ENCODE measurements around the gene SMYD3.
"Not testable (repeated sequence)": the region's sequence is repeated elsewhere in the genome, so short reads cannot be mapped to it uniquely, and the experiment has no call there.

The SMYD3 gene

GRCh38 chr1:245797592-245798348, 709.3 kb downstream of the SMYD3 start:
- ATAC-seq (ENCODE audit: low read depth): no peak
- no peaks in the 10 kb centered on the region for H3K27me3 Mint-ChIP-seq
- no peak overlapping the region for H3K27ac Mint-ChIP-seq
- no peak overlapping the region for H3K4me3 Mint-ChIP-seq
- DNase-seq (ENCODE audit: low spot score in 2 of 2): no peak
- H3K9me3 Mint-ChIP-seq: no peaks in the 10 kb centered on the region
- peaks cover 11% of the 10 kb centered on the region for H3K36me3 Mint-ChIP-seq
- peaks cover 6% of the 10 kb centered on the region for H3K4me1 Mint-ChIP-seq

GRCh38 chr1:245791410-245792312, 715.4 kb downstream of the SMYD3 start:
- Mint-ChIP-seq H3K4me3 (no peak overlapping the region), H3K27ac (no peak overlapping the region), H3K36me3 (peaks cover 4% of the 10 kb centered on the region), H3K4me1 (no peaks in the 10 kb centered on the region), H3K27me3 (no peaks in the 10 kb centered on the region), H3K9me3 (no peaks in the 10 kb centered on the region)
- no peak for DNase-seq (ENCODE audit: low spot score in 2 of 2)
- no peak for ATAC-seq (ENCODE audit: low read depth)

- H3K27me3 Mint-ChIP-seq: no peaks in the 10 kb centered on the region
- H3K27ac Mint-ChIP-seq: peak overlapping the region; percentile 28
- H3K36me3 Mint-ChIP-seq: peaks cover 3% of the 10 kb centered on the region
- H3K9me3 Mint-ChIP-seq: peaks cover under 1% of the 10 kb centered on the region
- DNase-seq (ENCODE audit: low spot score in 2 of 2) (no peak), ATAC-seq (ENCODE audit: low read depth) (no peak)
- no peak overlapping the region for H3K4me3 Mint-ChIP-seq
- H3K4me1 Mint-ChIP-seq: no peaks in the 10 kb centered on the region
These were observed 716.6 kb downstream of the SMYD3 start for GRCh38 chr1:245790441-245790840.

GRCh38 chr1:245788886-245789285, 718.2 kb downstream of the SMYD3 start:
- H3K27me3 Mint-ChIP-seq: no peaks in the 10 kb centered on the region
- DNase-seq (ENCODE audit: low spot score in 2 of 2) (no peak), ATAC-seq (ENCODE audit: low read depth) (no peak)
- no peak overlapping the region for H3K4me3 Mint-ChIP-seq
- H3K27ac Mint-ChIP-seq: no peak overlapping the region
- peaks cover 5% of the 10 kb centered on the region for H3K36me3 Mint-ChIP-seq
- H3K9me3 Mint-ChIP-seq: peaks cover 1% of the 10 kb centered on the region
- no peaks in the 10 kb centered on the region for H3K4me1 Mint-ChIP-seq

- ATAC-seq (ENCODE audit: low read depth) (no peak), DNase-seq (ENCODE audit: low spot score in 2 of 2) (no peak)
- Mint-ChIP-seq H3K4me1 (no peaks in the 10 kb centered on the region), H3K4me3 (no peak overlapping the region), H3K36me3 (peaks cover 2% of the 10 kb centered on the region), H3K9me3 (peaks cover 1% of the 10 kb centered on the region), H3K27me3 (no peaks in the 10 kb centered on the region), H3K27ac (no peak overlapping the region)
These were observed 718.8 kb downstream of the SMYD3 start for GRCh38 chr1:245788269-245788668.

- Mint-ChIP-seq H3K27me3 (no peaks in the 10 kb centered on the region), H3K36me3 (peaks cover 2% of the 10 kb centered on the region), H3K4me1 (no peaks in the 10 kb centered on the region), H3K4me3 (no peak overlapping the region), H3K27ac (no peak overlapping the region), H3K9me3 (peaks cover 1% of the 10 kb centered on the region)
- no peak for DNase-seq (ENCODE audit: low spot score in 2 of 2)
- no peak for ATAC-seq (ENCODE audit: low read depth)
These were observed 720.1 kb downstream of the SMYD3 start for GRCh38 chr1:245786948-245787347.

GRCh38 chr1:245779797-245780755, 727.0 kb downstream of the SMYD3 start:
- H3K27ac Mint-ChIP-seq: no peak overlapping the region
- ATAC-seq (ENCODE audit: low read depth): no peak
- H3K4me1 Mint-ChIP-seq: no peaks in the 10 kb centered on the region
- H3K9me3 Mint-ChIP-seq: no peaks in the 10 kb centered on the region
- H3K36me3 Mint-ChIP-seq: peaks cover 4% of the 10 kb centered on the region
- DNase-seq (ENCODE audit: low spot score in 2 of 2): no peak
- no peaks in the 10 kb centered on the region for H3K27me3 Mint-ChIP-seq
- H3K4me3 Mint-ChIP-seq: no peak overlapping the region

GRCh38 chr1:245777752-245778151, 729.3 kb downstream of the SMYD3 start:
- ATAC-seq (ENCODE audit: low read depth) (no peak), DNase-seq (ENCODE audit: low spot score in 2 of 2) (no peak)
- H3K9me3 Mint-ChIP-seq: no peaks in the 10 kb centered on the region
- no peak overlapping the region for H3K4me3 Mint-ChIP-seq
- H3K27ac Mint-ChIP-seq: no peak overlapping the region
- no peaks in the 10 kb centered on the region for H3K4me1 Mint-ChIP-seq
- no peaks in the 10 kb centered on the region for H3K27me3 Mint-ChIP-seq
- H3K36me3 Mint-ChIP-seq: peaks cover 4% of the 10 kb centered on the region

- Mint-ChIP-seq H3K9me3 (no peaks in the 10 kb centered on the region), H3K4me1 (no peaks in the 10 kb centered on the region), H3K4me3 (no peak overlapping the region), H3K27ac (no peak overlapping the region), H3K36me3 (peaks cover 4% of the 10 kb centered on the region), H3K27me3 (no peaks in the 10 kb centered on the region)
- DNase-seq (ENCODE audit: low spot score in 2 of 2) (no peak), ATAC-seq (ENCODE audit: low read depth) (no peak)
These were observed 730.3 kb downstream of the SMYD3 start for GRCh38 chr1:245776694-245777332.

- Mint-ChIP-seq H3K4me1 (no peaks in the 10 kb centered on the region), H3K36me3 (peaks cover 4% of the 10 kb centered on the region), H3K27ac (no peak overlapping the region), H3K27me3 (no peaks in the 10 kb centered on the region), H3K4me3 (no peak overlapping the region), H3K9me3 (no peaks in the 10 kb centered on the region)
- no peak for ATAC-seq (ENCODE audit: low read depth)
- DNase-seq (ENCODE audit: low spot score in 2 of 2): no peak
These were observed 730.9 kb downstream of the SMYD3 start for GRCh38 chr1:245776139-245776538.

GRCh38 chr1:245774931-245775330, 732.1 kb downstream of the SMYD3 start:
- not testable (repeated sequence) for H3K36me3 Mint-ChIP-seq; H3K4me3 Mint-ChIP-seq; H3K4me1 Mint-ChIP-seq; DNase-seq (ENCODE audit: low spot score in 2 of 2); H3K27ac Mint-ChIP-seq; H3K9me3 Mint-ChIP-seq; H3K27me3 Mint-ChIP-seq; ATAC-seq (ENCODE audit: low read depth)

GRCh38 chr1:245774196-245774595, 732.9 kb downstream of the SMYD3 start:
- H3K27ac Mint-ChIP-seq: no peak overlapping the region
- H3K36me3 Mint-ChIP-seq: peaks cover 6% of the 10 kb centered on the region
- no peak overlapping the region for H3K4me3 Mint-ChIP-seq
- ATAC-seq (ENCODE audit: low read depth) (no peak), DNase-seq (ENCODE audit: low spot score in 2 of 2) (no peak)
- H3K27me3 Mint-ChIP-seq: no peaks in the 10 kb centered on the region
- no peaks in the 10 kb centered on the region for H3K9me3 Mint-ChIP-seq
- no peaks in the 10 kb centered on the region for H3K4me1 Mint-ChIP-seq

- DNase-seq (ENCODE audit: low spot score in 2 of 2) (no peak), ATAC-seq (ENCODE audit: low read depth) (no peak)
- Mint-ChIP-seq H3K4me1 (no peaks in the 10 kb centered on the region), H3K4me3 (no peak overlapping the region), H3K27ac (no peak overlapping the region), H3K36me3 (peaks cover 8% of the 10 kb centered on the region), H3K9me3 (no peaks in the 10 kb centered on the region), H3K27me3 (no peaks in the 10 kb centered on the region)
These were observed 733.7 kb downstream of the SMYD3 start for GRCh38 chr1:245773344-245773743.
